Measurements from ENCODE around the gene MADCAM1.

The MADCAM1 gene

GRCh38 chr19:541699-542098 is 45.4 kb downstream of the MADCAM1 start:
- no peak for TF ChIP-seq CTCF (IDR thresholded peaks at IDR 0.05; ENCODE audit: poor library complexity, severe bottlenecking)
- peaks cover 4% of the 10 kb centered on the region for H3K36me3 ChIP-seq (ENCODE audit: low read depth)
- no peak overlapping the region for H3K27ac ChIP-seq (ENCODE audit: poor library complexity, severe bottlenecking)
- H3K27me3 ChIP-seq (ENCODE audit: insufficient read depth, poor library complexity, severe bottlenecking) = no peaks in the 10 kb centered on the region
- ATAC-seq (ENCODE audit: low read depth) (no peak), DNase-seq (ENCODE audit: low spot score) (no peak)
- no peaks in the 10 kb centered on the region for H3K9me3 ChIP-seq (ENCODE audit: severe bottlenecking)
- no peak overlapping the region for H3K4me3 ChIP-seq (ENCODE audit: severe bottlenecking)
- H3K4me1 ChIP-seq (ENCODE audit: insufficient read depth, poor library complexity, severe bottlenecking) = no peaks in the 10 kb centered on the region

- H3K4me3 ChIP-seq (ENCODE audit: severe bottlenecking) = no peak overlapping the region
- no peaks in the 10 kb centered on the region for H3K4me1 ChIP-seq (ENCODE audit: insufficient read depth, poor library complexity, severe bottlenecking)
- TF ChIP-seq CTCF (IDR thresholded peaks at IDR 0.05; ENCODE audit: poor library complexity, severe bottlenecking) = no peak
- no peaks in the 10 kb centered on the region for H3K27me3 ChIP-seq (ENCODE audit: insufficient read depth, poor library complexity, severe bottlenecking)
- no peak overlapping the region for H3K27ac ChIP-seq (ENCODE audit: poor library complexity, severe bottlenecking)
- H3K9me3 ChIP-seq (ENCODE audit: severe bottlenecking) = no peaks in the 10 kb centered on the region
- H3K36me3 ChIP-seq (ENCODE audit: low read depth) = no peaks in the 10 kb centered on the region; the same call in 1 of the 2 replicates
- no peak for DNase-seq (ENCODE audit: low spot score)
- no peak for ATAC-seq (ENCODE audit: low read depth)
Observed at GRCh38 chr19:542173-542866, 46.0 kb downstream of the MADCAM1 start.

GRCh38 chr19:543910-544608 is 47.8 kb downstream of the MADCAM1 start, which contains the start of gene GZMM:
Gene GZMM, plus strand, starts transcription at chr19:544053. Its CDS starts 19 bp downstream, at chr19:544072.
- H3K27ac ChIP-seq (ENCODE audit: poor library complexity, severe bottlenecking) = no peak within 1 kb of the TSS
- no peak for ATAC-seq (ENCODE audit: low read depth)

GRCh38 chr19:547117-547516 is 50.8 kb downstream of the MADCAM1 start:
- ATAC-seq (ENCODE audit: low read depth) = no peak

More at GRCh38 chr19:543910-544608, 47.8 kb downstream of the MADCAM1 start, which contains the start of gene GZMM:
- no peaks in the 10 kb centered on the region; the same call in 1 of the 2 replicates for H3K36me3 ChIP-seq (ENCODE audit: low read depth)
- TF ChIP-seq CTCF (IDR thresholded peaks at IDR 0.05; ENCODE audit: poor library complexity, severe bottlenecking) = no peak
- H3K9me3 ChIP-seq (ENCODE audit: severe bottlenecking) = no peaks in the 10 kb centered on the region
- H3K27me3 ChIP-seq (ENCODE audit: insufficient read depth, poor library complexity, severe bottlenecking) = no peaks in the 10 kb centered on the region
- no peak within 1 kb of the TSS for H3K4me3 ChIP-seq (ENCODE audit: severe bottlenecking)
- no peaks in the 10 kb centered on the region for H3K4me1 ChIP-seq (ENCODE audit: insufficient read depth, poor library complexity, severe bottlenecking)
- no peak for DNase-seq (ENCODE audit: low spot score)

More at GRCh38 chr19:547117-547516, 50.8 kb downstream of the MADCAM1 start:
- Histone ChIP-seq H3K4me3 (ENCODE audit: severe bottlenecking) (no peak overlapping the region), H3K27ac (ENCODE audit: poor library complexity, severe bottlenecking) (no peak overlapping the region), H3K36me3 (ENCODE audit: low read depth) (no peaks in the 10 kb centered on the region), H3K9me3 (ENCODE audit: severe bottlenecking) (no peaks in the 10 kb centered on the region), H3K27me3 (ENCODE audit: insufficient read depth, poor library complexity, severe bottlenecking) (no peaks in the 10 kb centered on the region), H3K4me1 (ENCODE audit: insufficient read depth, poor library complexity, severe bottlenecking) (no peaks in the 10 kb centered on the region)
- TF ChIP-seq CTCF (IDR thresholded peaks at IDR 0.05; ENCODE audit: poor library complexity, severe bottlenecking) = no peak
- DNase-seq (ENCODE audit: low spot score) = no peak

Data from RWPE2 (cell line).